Bone marrow (tissue), 2 donors: ENCODE results near the gene LAMA3.
A peak's percentile ranks its signal among the peaks of the same experiment; 100 is the strongest.

Source experiments
- DNase-seq, 2 donors: peaks; one replicate each; lab custom pipeline; 2025; lab: John Stamatoyannopoulos, UW

Gene LAMA3

GRCh38 chr18:23851470-23852002, 162.3 kb downstream of the LAMA3 start:
- DNase-seq = no peak

GRCh38 chr18:23852236-23853045, 163.2 kb downstream of the LAMA3 start:
- no peak for DNase-seq

GRCh38 chr18:23853448-23854195, 164.4 kb downstream of the LAMA3 start:
- peak in 1 of 2 donors; percentile 46 for DNase-seq

DNA sequence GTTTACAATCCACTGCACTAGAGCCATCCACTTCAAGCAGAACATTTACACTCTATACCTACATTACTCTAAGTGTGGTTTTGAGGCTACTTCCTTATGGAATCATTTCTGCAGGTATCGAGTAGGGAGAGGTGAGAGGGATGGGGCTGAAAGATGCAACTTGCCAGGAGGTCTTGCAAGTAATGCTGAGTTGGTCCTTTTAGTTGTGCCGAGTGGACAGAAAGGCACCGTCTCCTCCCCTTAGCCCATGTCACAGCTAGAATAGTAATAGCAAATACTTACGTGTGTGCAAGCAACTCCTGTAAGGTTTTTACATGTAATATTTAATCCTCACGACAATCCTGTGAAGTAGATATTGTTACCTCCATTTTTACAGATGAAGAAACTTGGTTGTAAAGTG, 166.5 kb downstream of the LAMA3 start:
- DNase-seq = no peak

DNA sequence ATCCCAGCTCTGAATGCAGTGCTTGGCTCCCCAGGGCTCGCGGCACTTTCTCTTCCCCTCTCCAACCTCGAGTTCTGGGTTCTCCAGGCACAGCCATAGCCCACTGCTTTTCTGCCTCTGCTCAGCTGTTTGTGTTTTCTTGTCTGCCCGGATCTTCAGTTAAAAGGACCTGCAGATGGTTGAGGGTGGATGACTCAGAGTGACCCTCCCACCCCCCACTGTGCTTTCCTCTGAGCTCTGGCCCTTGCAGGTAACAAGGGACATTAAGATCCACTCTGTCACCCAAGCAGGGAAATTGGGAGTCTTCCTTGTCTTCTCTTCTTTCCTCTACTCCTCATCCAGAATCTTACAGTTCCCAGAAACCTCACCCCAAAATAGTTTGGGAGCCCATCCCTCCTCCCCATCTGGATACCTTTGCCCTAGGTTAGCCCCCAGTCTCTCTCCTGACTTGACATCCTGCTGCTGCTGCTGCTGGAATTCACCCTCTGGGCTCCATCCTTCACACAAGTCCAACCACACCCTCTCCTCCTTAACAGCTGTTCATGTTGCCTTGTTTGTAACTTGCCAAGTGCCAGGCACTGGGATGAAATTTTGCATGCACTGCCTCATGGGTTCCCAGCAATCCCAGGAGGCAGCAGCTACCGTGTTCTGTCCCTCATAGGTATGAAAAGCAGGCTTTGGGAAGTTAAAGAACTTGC, 167.4 kb downstream of the LAMA3 start:
- DNase-seq = peak in 1 of 2 donors; percentile 47

DNA sequence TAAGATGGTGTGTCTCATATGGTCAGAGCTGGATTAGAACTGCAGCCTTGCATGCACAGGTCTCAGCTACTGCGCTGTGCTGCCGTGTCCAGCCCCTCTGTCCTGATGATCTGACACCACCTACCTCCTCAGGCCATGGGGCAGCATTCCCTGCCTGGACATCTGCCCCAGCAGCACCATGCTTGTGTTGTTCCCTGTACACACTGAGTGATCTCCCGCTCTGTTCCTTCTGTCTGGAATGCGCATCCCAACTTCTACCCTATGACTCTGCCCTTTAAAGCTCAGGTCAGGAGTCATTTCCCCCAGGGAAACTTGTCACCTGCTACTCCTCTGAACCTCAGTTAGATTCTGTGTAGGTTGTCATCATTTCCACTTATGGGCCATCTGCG, 167.9 kb downstream of the LAMA3 start:
- no peak for DNase-seq

GRCh38 chr18:23857756-23858155, 168.5 kb downstream of the LAMA3 start:
- no peak for DNase-seq

GRCh38 chr18:23859466-23860336, 170.4 kb downstream of the LAMA3 start:
- no peak for DNase-seq

- no peak for DNase-seq
Observed at GRCh38 chr18:23861326-23861725, 172.1 kb downstream of the LAMA3 start.

DNA sequence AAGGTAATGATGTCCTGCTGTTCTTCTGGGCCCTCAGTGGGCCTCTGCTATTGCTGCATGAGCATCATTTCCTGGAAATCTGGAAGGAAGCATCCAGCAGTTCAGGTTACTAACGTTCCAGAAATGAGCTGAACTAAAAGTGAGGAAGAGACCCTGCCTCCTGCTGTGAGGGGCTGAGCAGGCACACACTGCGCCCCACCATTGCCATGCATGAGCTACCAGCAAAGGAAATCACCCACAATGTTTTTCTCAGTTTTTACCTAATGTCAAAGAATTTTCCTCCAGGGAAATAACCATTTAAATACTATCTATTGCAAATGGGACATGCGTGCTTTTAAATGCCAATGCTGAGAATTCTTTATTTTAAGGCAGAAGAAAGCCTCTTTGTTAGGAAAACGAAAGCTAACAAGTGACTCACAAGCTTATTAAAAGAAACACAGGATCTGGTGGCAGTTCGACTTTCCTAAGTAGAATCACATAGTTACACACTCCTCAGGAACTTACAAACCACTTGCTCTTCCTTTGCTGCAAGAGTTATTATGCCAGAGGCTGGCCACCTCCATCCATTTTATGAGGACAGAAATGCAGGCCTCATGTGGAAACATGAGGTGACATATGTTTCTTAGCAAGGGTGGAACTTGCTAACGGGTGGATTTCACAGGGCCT, 172.7 kb downstream of the LAMA3 start:
- DNase-seq = peak in 1 of 2 donors; percentile 83

DNA sequence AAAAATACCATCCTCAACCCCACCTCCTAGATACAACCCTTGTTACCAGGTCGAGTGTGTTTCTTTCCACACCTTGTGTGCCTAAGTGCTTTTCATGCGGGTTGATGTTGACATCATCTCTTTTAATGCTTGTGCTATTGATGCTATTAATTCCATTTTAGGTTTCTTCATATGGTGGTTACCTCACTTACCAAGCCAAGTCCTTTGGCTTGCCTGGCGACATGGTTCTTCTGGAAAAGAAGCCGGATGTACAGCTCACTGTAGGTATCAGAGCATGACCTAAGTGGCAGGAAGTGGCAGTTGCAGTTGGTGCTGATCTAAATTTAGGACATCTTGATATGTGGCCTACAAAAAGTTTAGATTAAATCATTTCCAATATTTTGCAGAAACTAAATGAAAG, 175.4 kb downstream of the LAMA3 start:
- peak in 1 of 2 donors; percentile 49 for DNase-seq

DNA sequence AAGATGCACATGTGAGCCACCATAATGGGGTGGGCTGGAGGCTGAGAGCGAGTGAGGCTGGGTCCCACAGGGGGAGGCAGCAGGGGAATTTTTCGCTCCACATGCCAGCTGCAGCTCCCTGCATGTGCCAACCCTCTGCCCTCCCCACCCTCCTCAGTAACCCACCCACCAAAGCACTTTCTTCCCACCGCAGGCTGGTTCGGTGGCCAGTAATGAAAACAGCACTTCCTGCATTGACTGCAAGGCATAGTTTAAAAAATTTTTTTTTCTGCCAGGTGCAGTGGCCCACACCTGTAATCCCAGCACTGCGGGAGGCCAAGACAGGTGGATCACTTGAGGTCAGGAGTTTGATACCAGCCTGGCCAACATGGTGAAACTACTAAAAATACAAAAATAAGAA, 177.8 kb downstream of the LAMA3 start:
- no peak for DNase-seq

DNA sequence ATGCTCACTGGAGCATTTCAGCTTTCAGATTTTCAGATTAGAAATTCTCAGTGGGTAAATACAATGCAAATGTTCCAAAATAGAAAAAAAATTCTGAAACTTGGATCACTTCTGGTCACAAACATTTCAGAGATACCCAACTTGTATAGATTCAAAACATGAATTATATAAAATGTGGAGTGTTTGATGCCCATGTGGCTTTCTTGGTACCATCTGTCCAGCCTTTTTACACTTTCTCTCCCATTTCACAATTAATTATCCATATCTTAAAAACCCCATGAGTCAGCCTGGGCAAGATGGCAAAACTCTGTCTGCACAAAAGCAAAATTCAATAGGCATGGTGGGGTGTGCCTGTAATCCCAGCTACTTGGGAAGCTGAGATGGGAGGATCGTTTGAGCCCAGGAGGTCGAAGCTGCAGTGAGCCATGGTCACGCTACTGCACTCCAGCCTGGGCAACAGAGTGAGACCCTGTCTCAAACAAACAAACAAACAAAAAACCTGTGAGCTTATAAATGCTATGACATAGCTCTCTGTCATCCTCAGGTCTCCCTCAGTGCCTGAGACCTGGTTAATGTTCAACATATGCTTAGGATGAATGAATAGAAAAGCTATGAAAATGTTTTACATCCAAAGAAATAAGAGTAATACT, 179.0 kb downstream of the LAMA3 start:
- no peak for DNase-seq

DNA sequence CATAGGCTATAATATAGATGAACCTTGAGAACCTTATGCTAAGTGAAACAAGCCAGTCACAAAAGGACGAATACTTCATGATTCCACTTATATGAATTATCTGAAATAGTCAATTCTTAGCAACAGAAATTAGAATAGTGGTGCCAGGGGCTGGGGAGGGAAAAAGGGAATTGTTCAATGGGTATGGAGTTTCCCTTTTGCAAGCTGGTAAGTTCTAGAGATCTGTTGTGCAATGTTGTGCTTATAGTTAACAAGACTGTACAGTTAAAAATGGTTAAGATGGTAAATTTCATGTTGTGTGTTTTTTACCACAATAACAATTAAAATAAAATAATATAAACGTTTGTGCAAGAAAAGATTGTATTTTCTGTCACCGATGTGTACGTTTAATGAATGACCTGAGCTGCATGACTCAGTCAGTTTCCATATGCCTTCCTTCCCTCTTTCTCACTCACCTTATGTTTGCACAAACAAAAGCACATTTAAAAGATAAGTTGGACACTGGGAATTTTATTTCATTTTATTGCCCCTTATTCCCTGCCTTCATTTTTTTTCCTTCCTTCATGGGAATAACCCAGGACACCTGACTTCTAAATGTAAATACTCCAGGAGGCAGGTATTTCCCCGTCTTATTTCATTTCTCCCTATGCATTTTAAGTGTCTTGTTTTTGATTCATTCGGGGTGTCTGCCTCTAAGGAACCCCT, 181.6 kb downstream of the LAMA3 start:
- DNase-seq = no peak

GRCh38 chr18:23871410-23871809, 182.2 kb downstream of the LAMA3 start:
- DNase-seq = peak in 1 of 2 donors; percentile 73

GRCh38 chr18:23872701-23873550, 183.7 kb downstream of the LAMA3 start:
- DNase-seq = no peak

DNA sequence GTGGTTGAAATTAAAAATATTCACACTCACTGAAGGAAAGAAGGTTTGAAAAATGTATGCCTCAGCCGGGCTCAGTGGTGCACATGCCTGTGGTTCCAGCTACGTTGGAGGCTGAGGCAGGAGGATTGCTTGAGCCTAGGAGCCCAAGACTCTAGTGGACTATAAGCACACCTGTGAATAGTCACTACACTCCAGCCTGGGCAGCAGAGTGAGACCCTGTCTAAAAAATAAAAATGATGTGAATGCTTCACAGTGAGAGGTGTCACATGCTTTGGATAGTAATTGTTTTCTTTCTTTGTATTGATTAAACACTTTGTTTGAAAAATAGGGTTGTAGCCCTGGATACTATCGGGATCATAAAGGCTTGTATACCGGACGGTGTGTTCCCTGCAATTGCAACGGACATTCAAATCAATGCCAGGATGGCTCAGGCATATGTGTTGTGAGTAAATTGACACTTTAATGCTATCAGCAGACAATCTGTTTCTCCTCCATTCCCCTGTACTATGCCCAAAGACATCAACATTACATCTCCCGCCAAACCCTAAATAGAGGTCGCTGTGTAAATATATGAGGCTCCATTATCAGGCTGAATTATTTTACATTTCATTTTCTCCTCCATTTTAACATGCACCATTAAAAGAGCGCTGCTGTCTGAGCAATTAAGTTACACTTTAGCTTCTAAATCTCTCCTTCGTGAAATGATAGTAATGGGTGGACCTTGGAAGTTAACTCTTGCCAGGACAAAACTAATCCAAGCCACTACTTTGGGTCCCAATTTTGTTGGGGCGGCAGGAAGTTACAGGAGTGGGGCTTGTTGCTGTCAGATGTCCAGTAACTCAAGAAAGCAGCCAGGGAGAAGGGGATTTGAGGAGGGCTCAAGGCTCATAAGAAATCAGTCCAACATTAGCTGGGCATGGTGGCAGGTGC, 187.0 kb downstream of the LAMA3 start:
- no peak for DNase-seq

DNA sequence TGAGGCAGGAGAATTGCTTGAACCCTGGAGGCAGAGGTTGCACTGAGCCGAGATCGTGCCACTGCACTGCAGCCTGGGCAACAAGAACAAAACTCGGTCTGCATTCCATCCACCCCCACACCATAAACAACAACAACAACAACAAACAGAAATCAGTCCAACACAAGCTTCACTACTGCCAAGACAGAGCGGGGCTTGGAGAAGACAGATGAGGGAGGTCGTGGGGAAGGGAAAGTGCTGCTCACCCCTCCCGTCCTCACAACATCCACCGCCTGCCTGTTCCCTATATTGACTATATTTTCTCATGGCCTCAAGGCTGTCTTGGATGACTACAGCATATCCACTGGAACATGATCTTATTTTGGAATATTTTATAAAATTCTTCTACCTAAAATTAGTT, 187.7 kb downstream of the LAMA3 start:
- no peak for DNase-seq
